ENCODE measurements around the gene PGRMC2. TPM values are rescaled to one million over a fixed set of nuclear protein-coding genes. Genes with fewer than 3 reads are reported as not detected.

PGRMC2 gene
- polyA plus RNA-seq, 4 donors: 102 to 123 (median 113) TPM

DNA sequence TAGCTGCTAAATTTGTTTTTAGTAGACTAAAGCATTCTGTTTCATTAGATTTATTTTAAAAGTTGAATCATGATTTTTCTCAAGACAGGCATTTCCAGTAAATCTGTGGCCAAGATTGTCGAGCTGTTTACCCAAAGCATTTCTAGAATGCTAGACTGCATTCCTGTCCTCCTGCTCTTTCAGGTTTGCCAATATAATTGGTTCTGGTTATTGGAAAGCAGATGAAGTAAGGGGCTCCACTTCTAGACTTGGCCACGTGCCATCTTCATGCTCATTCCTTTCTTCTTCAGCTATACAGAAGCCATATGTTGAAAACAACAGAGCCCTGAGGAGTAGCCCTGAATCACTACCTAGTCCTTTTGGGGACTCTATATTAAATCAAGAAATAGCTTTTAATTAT, 62.5 kb downstream of the PGRMC2 start:
- DNase-seq (ENCODE audit: low read depth in 4 of 4, low spot score in 2 of 4): no peak

DNA sequence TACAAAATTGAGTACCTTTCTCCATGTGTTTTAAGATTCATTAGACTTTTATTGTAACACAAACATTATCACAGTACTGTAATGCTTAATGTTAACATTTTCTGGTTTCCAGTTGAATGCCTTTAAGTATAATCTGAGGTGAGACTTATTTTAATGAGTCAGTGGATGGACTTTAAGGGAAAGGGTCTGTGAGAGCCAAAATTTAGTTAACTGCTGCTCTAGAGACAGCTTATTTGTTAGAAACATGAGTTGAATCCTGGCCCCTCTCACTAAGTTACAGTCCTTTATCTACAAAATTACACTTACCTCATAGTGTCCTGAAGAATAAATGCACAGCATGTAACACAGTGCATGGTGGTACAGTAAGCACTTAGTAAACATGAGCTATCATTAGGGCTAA, 66.0 kb downstream of the PGRMC2 start:
- no peak for DNase-seq (ENCODE audit: low read depth in 4 of 4, low spot score in 2 of 4)

DNA sequence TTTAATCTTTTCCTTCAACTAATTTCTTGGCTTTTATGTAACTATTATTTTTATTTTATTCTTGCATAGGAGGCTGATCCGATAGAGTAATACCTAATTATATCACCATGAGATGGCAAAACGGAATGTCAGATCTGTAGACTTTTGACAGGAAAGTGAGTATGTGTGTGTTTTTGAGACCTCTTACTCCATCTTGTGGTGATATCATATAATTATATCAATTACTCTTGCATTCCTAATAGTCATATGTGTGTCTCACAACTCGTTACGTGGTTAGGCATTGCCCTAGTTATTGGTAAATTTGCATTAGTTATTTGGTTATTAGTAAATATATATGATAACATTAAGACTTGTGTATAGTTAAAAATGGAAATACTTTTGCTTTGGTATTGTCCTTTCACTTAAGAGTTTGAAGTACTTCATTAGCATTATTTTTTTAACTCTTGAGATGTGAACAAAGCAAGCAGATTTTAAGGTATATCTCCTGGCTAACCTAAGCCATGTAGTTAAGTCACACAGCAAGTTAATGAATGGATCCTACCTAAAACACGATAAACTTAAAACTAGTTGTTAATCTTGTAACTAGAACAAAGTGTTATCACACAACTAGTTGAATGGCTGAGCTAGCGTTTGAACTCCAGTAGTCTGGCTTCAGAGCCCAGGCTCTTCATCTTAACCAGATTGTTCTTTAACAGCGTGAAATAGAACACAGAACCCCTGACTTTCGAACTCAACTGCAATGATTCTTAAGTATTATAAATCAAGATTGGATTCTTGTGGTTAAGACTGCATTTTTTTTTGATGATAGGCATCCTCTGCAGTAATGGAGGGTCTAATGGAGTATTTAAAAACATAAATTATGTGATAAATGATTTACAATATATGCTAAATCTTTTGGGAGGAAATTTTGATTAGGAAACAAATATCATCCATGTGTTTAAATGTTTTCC, 67.1 kb downstream of the PGRMC2 start:
- DNase-seq (ENCODE audit: low read depth in 4 of 4, low spot score in 2 of 4): no peak

Other genes starting within 250 kb of the PGRMC2 start
- 10 to 100 TPM; 19.9 to 25.4 (median 22.7) TPM for gene LARP1B, start 226.5 kb downstream of the PGRMC2 start, polyA plus RNA-seq (ENCODE audit: insufficient read length in 4 of 4)

Data from left renal cortex interstitium (tissue), 4 donors.